SK-N-SH treated with all-trans-retinoic acid at 6 μM for 48 hours (cell line): ENCODE results near the gene ARHGEF6.

Experiments
- ATAC-seq: fragments of 200-7000 bp; cut with Tn5 transposase; 3 replicates; pipeline ENCODE4 v1.9.1; 2020; ENCODE audit warnings: mild to moderate bottlenecking, moderate library complexity
- ARNTL ChIP-seq: fragments of 450-650 bp; formaldehyde crosslinking; IDR thresholded peaks from 2 replicates; pipeline ENCODE4 v1.5.0; 2020; ENCODE audit warnings: low read depth, mild to moderate bottlenecking, moderate library complexity, borderline replicate concordance
- BACH2 ChIP-seq: fragments of 250-450 bp; sonication (Bioruptor Pico); IDR thresholded peaks from 2 replicates; pipeline ENCODE4 v1.9.0; 2021; ENCODE audit warnings: mild to moderate bottlenecking, borderline replicate concordance
- CSDC2 ChIP-seq: fragments of 250-450 bp; sonication (Bioruptor Pico); IDR thresholded peaks from 2 replicates; pipeline ENCODE4 v1.5.0; 2020; ENCODE audit warnings: mild to moderate bottlenecking, moderate library complexity
- CSRNP3 ChIP-seq: fragments of 250-450 bp; sonication (Bioruptor Pico); IDR thresholded peaks from 2 replicates; pipeline ENCODE4 v1.5.1; 2021; ENCODE audit warnings: mild to moderate bottlenecking, moderate library complexity
- ISL1 ChIP-seq: fragments of 250-450 bp; sonication (Bioruptor Pico); IDR thresholded peaks from 2 replicates; pipeline ENCODE4 v2.1.2; 2022; ENCODE audit warnings: mild to moderate bottlenecking, moderate library complexity
- OSR1 ChIP-seq: fragments of 250-450 bp; sonication (Bioruptor Pico); IDR thresholded peaks from 2 replicates; pipeline ENCODE4 v1.8.0; 2022; ENCODE audit warnings: moderate library complexity, mild to moderate bottlenecking, inconsistent platforms
- PPARA ChIP-seq: fragments of 250-450 bp; sonication (Bioruptor Pico); IDR thresholded peaks from 2 replicates; pipeline ENCODE4 v1.5.0; 2020; ENCODE audit warnings: mild to moderate bottlenecking, borderline replicate concordance
- RARB ChIP-seq: fragments of 250-450 bp; sonication (Bioruptor Pico); IDR thresholded peaks from 2 replicates; pipeline ENCODE4 v1.8.0; 2021; ENCODE audit warnings: mild to moderate bottlenecking, moderate library complexity
- SNAI2 ChIP-seq: fragments of 250-450 bp; sonication (Bioruptor Pico); IDR thresholded peaks from 2 replicates; pipeline ENCODE4 v1.5.0; 2020; ENCODE audit warnings: mild to moderate bottlenecking, moderate library complexity
- TSHZ2 ChIP-seq: fragments of 250-450 bp; sonication (Bioruptor Pico); IDR thresholded peaks from 2 replicates; pipeline ENCODE4 v1.5.0; 2020; ENCODE audit warnings: mild to moderate bottlenecking, moderate library complexity
- ZNF565 ChIP-seq: fragments of 450-650 bp; formaldehyde crosslinking; conservative IDR thresholded peaks from 2 replicates; pipeline ENCODE4 v1.5.0; 2020; ENCODE audit warnings: low read depth, mild to moderate bottlenecking, moderate library complexity
- ZNF8 ChIP-seq: fragments of 450-650 bp; formaldehyde crosslinking; IDR thresholded peaks from 2 replicates; pipeline ENCODE4 v1.5.0; 2020; ENCODE audit warnings: mild to moderate bottlenecking, moderate library complexity
- TF ChIP-seq, protein P1 (sequence below): fragments of 250-450 bp; sonication (Bioruptor Pico); IDR thresholded peaks from 2 replicates; pipeline ENCODE4 v1.8.0; 2021; ENCODE audit warnings: low read depth, mild to moderate bottlenecking, moderate library complexity, borderline replicate concordance

ARHGEF6 gene

GRCh38 chrX:136731207-136731782 lies 49.4 kb downstream of the ARHGEF6 start:
- ATAC-seq: no peak
- TF ChIP-seq CSRNP3 (CRISPR knock-in tag) (no peak), ZNF8 (CRISPR knock-in tag) (no peak), RARB (CRISPR knock-in tag) (no peak)

DNA sequence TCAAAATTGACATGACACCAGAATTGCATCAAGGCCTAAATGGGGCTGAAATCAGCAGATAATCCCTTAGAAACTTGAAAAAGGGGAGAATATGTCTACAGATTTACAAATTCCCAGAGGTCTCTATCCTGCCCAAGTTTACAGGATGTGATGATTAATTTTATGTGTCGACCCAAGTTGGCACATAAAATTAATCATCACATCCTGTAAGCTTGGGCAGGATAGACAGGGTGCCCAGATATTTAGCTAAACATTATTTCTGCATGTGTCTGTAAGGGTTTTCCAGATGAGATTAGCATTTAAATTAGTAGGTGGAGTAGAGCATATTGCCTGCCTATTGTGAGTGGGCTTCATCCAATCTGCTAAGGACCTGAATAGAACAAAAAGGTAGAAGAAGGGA lies 52.3 kb downstream of the ARHGEF6 start:
- ATAC-seq: no peak
- TF ChIP-seq ZNF565 (CRISPR knock-in tag) (no peak), BACH2 (CRISPR knock-in tag) (no peak), SNAI2 (CRISPR knock-in tag) (no peak), ARNTL (CRISPR knock-in tag) (no peak)

DNA sequence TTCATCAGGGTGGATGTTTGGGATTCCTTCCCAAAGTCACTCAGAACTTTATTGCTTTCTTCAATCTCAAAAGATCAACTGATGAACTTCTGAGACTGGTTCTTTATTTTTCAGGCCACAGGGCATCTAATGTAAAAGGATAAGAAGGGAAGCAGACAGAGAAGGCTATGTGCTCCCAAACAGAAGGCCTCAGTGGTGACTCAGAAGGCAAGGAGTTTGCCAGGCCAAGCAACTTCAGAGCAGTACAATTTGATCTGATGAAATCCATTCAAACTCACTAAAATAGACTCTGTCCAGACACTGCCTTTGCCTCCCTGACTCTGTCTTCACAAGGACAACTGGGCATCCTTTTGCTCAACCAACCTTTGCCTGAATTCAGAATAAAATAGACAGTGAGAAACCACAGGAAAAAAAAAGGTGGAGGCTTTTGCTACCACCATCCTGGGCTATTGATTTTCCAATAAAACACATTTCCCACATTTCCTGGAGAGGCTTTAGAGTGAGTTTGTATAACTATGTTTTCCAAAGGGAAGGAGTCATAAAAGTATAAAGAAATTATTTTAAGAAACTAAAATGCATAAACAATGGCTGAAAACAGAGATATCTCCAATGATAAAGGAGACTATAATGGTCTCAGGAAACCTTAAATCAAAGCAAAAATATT lies 55.2 kb downstream of the ARHGEF6 start:
- TF ChIP-seq ISL1 (peak; percentile 30; the same call in 1 of the 2 replicates), SNAI2 (CRISPR knock-in tag) (no peak)
- ATAC-seq: peak; percentile 97

- TF ChIP-seq, protein P1, sequence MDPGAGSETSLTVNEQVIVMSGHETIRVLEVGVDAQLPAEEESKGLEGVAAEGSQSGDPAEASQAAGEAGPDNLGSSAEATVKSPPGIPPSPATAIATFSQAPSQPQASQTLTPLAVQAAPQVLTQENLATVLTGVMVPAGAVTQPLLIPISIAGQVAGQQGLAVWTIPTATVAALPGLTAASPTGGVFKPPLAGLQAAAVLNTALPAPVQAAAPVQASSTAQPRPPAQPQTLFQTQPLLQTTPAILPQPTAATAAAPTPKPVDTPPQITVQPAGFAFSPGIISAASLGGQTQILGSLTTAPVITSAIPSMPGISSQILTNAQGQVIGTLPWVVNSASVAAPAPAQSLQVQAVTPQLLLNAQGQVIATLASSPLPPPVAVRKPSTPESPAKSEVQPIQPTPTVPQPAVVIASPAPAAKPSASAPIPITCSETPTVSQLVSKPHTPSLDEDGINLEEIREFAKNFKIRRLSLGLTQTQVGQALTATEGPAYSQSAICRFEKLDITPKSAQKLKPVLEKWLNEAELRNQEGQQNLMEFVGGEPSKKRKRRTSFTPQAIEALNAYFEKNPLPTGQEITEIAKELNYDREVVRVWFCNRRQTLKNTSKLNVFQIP (CRISPR knock-in tag): no peak
- TF ChIP-seq ZNF565 (CRISPR knock-in tag) (no peak), ISL1 (no peak), TSHZ2 (CRISPR knock-in tag) (no peak), SNAI2 (CRISPR knock-in tag) (no peak), CSDC2 (CRISPR knock-in tag) (no peak), ZNF8 (CRISPR knock-in tag) (no peak)
- ATAC-seq: no peak
Observed at GRCh38 chrX:136718091-136718490, 62.6 kb downstream of the ARHGEF6 start.

DNA sequence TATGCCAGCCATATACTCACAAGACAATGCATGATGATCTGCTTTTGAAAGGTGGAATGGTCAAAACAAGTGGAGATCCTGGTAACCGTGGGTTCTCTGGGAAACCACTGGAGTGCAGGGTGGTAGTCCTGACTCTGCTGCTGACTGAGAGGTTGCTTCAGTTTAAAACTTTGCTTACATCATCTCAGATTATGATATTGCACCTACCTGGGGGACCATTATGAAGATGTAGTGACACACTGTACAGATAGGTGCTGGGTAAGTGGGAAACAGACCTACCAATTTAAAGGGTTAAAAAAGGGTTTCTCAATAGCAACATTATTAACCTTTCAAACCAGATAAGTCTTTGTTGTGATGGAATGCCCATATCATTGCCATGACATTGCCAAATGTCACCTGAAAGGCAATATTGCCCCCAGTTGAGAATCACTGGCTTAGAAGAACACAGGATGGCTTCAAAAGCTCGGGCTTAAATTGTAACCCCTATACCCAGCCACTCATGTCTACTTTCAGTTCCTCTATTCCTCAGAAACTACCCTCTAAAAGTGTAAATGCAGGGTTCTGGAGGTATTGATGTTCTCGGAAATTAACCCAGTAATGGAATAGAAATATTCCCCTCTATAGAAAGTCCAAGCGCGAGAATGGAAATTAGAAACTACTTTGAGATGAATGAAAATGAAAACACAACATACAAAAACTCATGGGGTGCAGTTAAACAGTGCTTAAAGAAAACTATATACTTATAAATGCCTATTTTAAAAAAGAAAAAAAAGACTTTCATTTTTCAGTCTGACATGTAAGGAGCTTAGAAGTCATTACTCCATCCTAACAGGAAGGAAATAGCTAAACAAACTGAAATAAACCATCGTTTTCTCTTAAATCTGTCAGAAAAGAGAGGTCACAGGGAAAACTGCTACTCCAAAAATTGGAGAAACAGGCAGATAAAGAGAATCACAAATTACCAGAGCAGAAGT lies 65.8 kb downstream of the ARHGEF6 start:
- no peak for ATAC-seq
- TF ChIP-seq PPARA (CRISPR knock-in tag): no peak
- TF ChIP-seq TSHZ2 (CRISPR knock-in tag): no peak
- no peak for TF ChIP-seq OSR1 (CRISPR knock-in tag)
